ENCODE measurements around the gene MZF1. TPM values are rescaled to one million over a fixed set of nuclear protein-coding genes. Genes with fewer than 3 reads are reported as not detected.
A peak's percentile ranks its signal among the peaks of the same experiment; 100 is the strongest.
"Not testable (repeated sequence)": the region's sequence is repeated elsewhere in the genome, so short reads cannot be mapped to it uniquely, and the experiment has no call there.

Gene MZF1
- polyA plus RNA-seq (2013, experiment 1 of 2; ENCODE audit: insufficient read length), result 12.2 TPM
- polyA plus RNA-seq (2013, experiment 2 of 2; ENCODE audit: insufficient read length), result 11.2 TPM

DNA sequence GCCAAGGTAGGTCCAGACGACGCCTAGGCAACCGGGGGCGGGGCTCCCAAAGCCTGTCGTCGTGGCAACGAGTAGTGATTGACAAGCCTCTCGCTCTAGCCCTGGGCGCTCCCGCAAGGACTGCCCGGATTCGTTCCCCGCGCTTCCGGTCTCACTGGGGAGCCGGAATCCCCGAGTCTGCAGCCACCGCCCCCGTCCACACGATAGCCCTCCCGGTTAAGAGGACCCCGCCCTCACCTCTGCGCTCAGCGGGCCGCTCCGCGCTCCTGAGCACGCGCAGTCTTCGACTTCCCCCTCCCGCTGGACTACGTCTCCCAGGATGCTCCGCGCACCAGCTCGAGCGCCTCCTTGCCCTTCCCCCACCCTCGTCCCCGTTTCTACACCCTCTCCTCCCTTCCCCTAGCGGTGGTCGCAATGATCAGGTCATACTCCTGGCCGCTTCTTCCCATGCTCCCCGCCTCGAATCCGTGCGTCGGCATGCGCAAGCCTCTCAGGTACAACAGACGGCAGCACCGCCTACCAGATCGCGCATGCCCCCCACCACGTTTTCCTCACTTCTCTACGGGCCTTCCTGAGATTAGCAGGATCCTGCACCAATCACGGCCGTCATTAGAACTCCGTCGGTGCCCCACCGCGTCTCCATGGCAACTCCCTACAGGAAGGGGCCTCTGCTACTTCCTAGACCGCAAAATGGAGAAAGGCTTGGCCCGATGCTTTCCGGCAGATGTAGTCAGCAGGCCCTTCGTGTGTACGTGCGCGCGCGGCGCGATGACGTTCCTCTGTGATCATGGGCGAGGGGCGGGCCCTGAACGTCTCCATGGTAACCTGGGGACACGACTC lies at the start of gene MZF1:
Gene MZF1 (minus strand): TSS at position 518 of the 840 bp plus-strand sequence. CDS start 1,946 bp downstream, outside the sequence.
- peak; percentile 100 for DNase-seq

- not testable (repeated sequence) for DNase-seq
Observed at GRCh38 chr19:58607213-58607612, 34.1 kb upstream of the MZF1 start.

DNA sequence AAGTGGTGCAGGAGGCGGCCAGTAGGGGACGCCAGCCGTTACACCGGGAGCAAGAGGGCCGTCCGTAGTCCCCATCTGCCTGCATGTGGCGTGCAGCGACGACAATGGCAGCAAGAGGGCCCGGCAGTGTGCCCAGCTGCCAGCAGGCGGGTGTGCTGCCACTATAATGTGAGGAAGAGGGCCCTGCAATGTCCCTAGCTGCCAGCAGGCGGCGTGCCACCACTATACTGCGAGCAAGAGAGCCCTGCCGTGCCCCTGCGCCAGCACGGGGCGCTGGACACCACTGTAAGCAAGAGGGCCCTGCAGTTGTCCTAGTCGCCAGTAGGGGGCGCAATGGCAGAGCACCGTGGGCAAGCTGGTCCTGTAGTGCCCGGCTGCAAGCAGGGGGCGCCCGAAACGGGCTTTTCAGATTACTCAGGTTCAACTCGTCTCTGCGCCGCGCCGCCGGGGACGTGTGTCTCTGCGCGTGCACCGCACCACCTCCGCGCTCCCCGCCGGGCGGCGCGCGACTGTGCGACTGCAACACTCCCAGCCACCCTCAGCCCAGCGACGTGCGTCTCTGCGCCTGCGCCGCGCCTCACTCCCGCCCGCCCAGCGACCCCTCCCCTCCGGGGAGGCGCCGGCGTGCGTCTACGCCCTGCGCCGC lies 33.2 kb upstream of the MZF1 start:
- not testable (repeated sequence) for DNase-seq

DNA sequence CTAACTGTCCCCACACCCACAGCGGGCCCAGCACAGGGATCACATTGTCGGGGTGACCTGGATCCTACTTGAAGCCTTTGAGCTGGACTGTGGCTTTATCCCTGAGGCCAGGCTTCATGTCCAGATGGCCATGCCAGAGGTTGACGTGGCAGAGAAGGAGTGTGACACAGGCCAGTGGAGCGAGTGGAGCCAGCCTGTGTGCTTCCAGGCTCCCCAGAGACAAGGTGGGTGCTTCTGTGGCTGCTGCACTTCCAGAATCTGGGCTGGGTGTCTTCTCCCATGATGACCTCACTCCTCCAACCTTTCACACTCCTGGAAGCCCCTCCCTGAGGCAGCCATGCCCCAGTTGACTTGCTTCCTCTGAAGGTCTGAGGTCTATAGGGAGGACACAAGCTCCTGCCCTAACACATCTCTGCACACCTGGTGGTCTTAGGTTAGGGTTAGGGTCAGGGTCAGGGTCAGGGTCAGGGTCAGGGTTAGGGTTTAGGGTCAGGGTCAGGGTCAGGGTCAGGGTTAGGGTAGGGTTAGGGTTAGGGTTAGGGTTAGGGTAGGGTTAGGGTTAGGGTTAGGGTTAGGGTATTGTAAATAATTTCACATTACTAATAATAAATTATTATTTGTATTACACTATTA lies 13.1 kb upstream of the MZF1 start:
- no peak for DNase-seq

- DNase-seq, result no peak
Observed at GRCh38 chr19:58585442-58586132, 12.5 kb upstream of the MZF1 start.

GRCh38 chr19:58584498-58585441 lies 11.6 kb upstream of the MZF1 start:
- DNase-seq, result no peak

DNA sequence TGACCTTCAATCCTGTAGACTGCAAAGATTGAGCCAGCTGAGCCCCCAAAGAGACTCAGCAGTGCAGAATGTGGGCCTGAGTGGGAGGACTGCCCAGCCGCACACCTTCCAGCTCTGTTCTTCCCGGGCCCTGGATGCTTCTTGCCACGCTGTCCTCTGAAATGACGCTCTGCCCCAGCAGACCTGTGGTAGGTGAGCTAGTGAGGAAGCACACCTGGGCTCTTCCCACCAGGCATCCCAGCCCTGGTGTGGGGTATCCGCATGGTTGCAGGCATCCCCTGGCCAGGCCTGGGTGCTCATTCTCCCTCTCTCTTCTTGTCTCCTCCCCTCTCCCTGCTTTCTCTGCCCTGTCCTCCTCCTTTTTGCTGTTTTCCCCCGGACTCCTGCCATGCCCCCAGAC lies 9.8 kb upstream of the MZF1 start:
- no peak for DNase-seq

DNA sequence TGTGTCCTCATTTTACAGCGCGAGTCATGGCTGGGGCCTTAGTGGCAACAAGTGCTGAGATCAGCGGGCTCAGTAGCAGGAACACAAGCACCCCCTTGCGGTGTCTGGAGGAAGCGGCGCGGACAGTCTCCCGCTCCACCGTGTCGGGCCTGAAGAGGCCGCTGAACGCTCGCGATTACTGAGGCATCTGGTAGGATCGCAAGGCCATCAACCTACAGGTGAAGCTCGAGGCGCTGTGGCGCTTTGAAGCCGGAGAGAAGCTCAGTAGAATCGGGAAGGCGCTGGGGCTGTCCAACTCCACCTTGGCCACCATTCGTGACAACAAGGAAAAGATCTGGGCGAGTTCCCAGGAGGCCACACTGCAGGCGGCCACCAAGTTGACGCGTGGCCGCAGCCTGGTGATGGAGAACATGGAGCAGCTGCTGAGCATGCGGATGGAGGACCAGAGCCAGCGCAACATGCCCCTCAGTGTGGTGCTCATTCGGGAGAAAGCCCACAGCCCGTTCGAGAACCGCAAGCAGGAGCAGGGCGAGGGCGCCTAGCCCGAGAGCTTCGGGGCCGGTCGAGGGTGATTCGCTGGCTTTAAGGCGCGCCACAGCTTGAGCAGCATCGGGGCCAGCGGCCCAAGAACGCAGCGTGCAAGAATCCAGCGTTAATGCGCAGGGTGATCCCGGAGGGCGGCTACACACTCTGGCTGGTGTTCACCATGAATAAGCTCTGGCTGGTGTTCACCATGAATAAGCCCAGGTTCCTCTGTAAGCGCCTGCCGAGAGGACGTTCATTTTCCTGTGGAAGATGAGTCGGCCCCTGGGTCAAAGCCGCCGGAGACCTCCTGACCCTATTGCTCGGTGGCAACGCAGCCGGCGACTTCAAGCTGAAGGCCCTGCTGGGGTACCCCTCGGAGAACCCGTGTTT lies 8.3 kb upstream of the MZF1 start:
- DNase-seq, result peak; percentile 86

DNA sequence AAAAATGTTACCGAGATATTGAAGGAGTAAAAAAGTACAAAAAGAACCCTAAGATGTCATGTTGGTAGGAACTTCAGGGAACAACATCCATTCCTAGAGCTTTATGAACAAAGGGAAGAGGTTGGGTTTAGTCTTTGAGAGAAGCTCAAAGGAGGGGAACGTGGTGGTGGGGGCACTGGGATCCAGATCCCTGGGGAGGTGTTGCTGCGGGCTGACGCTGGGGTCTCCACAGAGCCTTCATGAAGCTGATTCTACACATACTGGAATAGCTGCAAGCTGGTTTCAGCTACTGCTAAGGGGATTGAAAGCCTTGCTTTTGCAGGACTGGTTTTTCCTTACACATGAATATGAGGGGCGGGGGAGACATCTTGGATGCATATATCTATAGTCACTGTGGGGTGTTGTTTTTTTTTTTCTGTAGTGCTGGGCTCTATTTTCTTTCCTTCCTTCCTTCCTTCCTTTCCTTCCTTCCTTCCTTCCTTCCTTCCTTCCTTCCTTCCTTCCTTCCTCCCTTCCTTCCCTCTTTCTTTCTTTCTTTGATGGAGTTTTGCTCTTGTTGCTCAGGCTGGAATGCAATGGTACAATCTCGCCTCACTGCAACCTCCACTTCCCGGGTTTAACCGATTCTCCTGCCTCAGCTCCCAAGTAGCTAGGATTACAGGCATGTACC lies 6.5 kb upstream of the MZF1 start:
- no peak for DNase-seq

DNA sequence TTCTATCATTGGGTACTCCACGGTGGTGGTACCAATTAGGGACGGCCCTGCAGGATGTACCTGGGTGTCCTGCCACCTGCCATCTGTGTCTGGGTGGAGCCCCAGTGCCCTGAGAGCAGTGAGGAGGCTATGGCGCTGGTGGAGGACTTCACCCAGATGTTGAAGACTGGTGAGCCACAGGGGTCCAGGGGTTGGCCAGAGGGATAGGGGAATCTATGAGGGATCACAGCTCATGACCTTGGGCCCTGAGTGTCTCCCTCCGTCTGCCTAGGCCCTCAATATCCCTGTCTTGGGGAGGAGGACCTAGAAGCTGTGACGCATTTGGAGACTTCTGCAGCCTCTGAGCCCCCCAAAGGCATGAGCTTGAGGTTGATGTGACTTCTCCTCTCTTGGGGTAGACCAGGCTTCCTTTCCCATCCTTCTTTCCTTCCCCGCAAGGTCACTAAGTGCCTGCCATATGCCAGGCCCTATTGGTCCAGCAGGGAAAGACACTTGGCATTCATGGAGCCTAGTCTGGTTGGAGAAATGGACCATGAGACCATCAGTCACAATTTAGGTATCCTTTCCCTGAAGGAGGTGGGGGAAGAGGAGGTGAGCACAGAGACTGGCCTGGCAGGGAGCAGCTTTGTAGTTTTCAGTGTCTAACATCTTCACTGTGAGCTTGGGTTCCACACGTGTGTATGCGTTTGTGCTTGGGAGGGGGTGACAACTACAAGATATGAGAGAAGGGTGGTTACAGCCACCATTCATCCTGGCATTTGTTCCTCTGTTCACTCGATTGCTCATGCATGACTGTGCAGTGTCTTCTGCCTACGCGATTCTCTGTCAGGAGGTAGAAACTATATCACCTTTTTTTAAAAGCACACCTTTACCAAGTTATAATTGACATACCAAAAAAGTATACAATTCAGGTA lies 5.1 kb upstream of the MZF1 start:
- DNase-seq, result no peak

DNA sequence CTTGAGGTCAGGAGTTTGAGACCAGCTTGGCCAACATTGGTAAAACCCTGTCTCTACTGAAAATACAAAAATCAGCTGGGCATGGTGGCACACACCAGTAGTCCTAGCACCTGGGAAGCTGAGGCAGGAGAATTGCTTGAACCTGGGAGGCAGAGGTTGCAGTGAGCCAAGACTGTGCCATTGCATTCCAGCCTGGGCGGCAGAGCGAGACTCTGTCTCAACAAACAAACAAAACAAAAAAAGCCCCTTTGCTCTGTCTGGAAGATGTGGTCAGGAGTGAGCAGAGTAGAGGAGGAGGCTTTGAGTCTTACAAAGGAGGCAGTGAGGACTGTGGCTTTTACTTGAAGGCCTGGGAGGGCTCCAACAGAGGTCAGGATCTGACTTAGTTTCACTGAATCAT lies 4.4 kb upstream of the MZF1 start:
- not testable (repeated sequence) for DNase-seq

DNA sequence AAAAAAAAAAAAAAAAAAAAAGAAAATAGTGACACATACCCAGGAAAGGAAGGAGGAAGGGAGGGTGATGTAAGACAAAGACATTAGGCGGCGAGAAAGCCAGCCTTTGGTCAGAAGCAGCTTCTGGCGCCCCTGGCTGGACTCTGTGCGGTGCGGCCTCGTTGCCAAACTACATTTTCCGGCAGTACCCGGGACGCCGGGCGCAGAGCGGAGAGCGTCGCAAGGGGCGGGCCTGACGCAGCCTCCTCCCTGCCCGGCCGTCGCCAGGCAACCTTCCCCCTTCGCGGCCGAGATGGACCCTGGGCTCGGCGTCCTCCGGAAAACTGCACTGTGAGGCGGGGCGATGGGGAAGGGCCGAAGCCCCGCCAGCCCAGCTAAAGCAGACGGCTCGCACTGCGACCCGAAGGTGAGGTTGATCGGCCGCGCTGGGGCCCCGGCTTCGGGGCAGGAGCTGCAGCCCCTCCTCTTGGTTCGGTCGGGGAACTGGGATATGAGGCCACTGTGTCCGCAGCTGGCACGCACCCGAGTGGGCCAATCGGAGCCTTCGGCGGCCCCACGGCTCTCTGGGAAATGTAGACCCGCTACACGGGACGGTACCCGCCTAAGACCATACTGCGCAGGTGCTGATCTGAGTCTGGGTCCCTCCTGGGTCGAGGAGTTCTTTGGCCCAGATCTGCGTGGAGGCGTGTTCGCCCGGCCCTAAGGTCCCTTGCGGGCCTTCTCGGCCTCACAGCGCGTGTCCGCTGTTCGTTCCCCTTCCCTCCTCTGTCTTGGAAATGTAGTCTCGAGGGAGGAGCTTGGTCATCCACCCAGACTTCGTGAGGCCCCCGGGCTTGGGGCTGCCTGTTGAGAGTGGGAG lies 2.3 kb upstream of the MZF1 start:
- peak; percentile 94 for DNase-seq

DNA sequence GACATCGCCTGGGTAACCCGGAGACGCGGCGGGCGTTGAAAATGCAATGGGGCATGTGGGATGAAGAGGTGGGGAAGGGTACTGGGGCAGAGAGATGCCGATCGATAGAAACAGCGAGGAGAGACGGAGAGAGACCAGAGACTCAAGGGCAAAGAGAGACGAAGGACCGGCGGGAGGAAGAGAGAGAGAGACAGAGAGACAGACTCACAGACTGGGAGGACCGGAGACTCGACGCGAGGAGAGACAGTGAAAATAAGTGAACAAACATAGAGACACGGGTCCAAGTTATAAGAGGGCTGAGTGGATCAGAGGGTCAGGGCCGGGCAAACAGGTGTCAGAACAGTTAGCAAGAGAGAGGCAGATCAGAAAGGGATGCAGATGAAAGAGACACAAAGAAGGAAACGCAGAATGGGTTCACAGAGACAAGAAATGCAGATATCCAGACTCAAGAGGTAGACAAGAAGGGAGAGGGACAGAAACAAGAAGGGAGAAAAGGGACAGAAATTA lies 576 bp upstream of the MZF1 start:
- no peak for DNase-seq

GRCh38 chr19:58572026-58572817 lies 913 bp downstream of the MZF1 start:
- no peak for DNase-seq

GRCh38 chr19:58571575-58571947 lies 1.6 kb downstream of the MZF1 start:
- DNase-seq, result no peak

- no peak for DNase-seq
Observed at GRCh38 chr19:58570770-58571574, 2.2 kb downstream of the MZF1 start.

Measured in fibroblast of skin of scalp (primary cell).